8988T (cell line): ENCODE results near the gene NEDD4.
A peak's percentile ranks its signal among the peaks of the same experiment; 100 is the strongest.
"Not testable (repeated sequence)": the region's sequence is repeated elsewhere in the genome, so short reads cannot be mapped to it uniquely, and the experiment has no call there.

Experiments used
- DNase-seq: peaks from one replicate; pipeline ENCODE4 v3.0.0; 2011

Gene NEDD4

DNA sequence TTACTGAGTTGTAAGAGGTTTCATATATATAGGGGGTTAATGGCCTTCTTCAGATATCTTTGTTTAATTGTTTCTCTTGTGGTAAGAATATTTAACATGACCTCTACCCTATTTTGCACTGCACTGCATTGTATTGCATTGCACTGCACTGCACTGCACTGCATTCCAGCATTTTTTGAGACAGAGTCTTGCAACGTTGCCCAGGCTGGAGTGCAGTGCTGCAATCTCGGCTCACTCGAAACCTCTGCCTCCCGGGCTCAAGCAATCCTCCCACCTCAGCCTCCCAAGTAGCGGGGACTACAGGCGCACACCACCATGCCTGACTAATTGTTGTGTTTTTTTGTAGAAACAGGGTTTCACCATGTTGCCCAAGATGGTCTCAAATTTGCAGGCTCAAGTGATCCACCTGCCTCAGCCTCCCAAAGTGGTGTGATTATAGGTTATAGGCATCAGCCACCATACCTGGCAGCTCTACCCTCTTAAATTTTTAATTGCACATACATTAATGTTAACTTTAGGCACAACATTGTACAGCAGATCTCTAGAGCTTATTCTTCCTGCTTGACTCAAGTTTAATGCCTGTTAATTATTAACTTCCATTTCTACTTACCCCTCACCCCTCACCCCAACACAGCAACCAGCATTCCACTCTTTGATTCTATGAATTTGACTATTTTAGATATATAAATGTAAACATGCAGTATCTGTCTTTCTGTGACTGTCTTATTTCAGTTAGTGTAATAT is 38.4 kb downstream of the NEDD4 start:
- DNase-seq, result no peak

GRCh38 chr15:55952501-55953274 is 40.7 kb downstream of the NEDD4 start:
- DNase-seq, result not testable (repeated sequence)

- DNase-seq, result not testable (repeated sequence)
These were observed 48.8 kb downstream of the NEDD4 start for GRCh38 chr15:55944606-55945005.

- no peak for DNase-seq
These were observed 51.1 kb downstream of the NEDD4 start for GRCh38 chr15:55942332-55942731.

DNA sequence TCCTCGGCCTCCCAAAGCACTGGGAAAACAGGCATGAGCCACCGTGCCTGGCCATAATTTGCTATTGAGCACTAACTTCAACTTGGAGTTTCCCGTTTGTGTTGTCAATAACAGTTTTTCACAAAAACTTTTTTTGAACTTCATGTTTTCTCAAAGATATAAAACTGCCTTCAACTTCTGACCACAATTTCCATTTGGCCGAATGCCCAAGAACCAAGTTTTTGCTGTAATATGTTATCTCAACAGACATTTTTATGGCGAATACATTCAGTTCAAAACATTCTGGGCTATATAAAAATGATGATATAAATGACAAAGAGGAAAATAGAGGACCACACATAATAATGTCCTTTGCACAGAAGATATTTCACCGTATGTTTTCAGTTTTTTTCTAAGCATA is 56.4 kb downstream of the NEDD4 start:
- no peak for DNase-seq

DNA sequence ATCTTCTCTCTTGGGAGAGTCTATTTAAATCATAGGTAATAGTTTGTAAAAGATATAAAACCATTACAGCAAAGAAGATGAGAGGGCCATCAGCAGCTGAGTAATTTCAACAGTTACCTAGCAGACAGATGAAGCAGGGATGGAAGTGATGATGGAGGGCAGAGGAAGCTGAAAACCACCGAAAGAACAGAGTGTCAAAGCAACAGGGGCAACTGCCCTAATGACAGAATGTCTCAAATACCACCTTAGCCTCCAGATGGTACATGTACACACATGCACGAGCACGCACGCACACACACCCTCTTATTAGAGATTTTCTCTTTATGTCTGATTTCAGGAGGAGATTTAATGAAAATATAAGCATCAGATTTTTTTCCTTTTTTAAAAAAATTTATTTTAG is 64.5 kb downstream of the NEDD4 start:
- no peak for DNase-seq

DNA sequence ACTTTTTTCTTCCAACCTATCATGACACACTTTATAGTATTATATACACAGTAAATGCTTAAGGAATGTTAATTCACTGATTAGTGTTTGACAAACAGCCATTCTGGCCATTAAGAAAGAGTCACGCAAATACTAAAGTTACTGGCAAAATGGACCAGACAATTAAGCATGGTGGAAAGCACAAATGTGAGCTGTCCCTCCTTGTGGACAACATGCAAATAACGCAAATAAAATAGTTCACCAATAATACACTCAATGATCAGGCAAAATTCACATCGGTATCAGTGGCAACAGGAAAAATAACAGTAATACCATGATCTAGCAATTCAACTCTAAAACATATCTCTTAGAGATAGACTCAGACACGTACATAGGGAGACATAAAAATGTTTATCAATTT is 71.7 kb downstream of the NEDD4 start:
- no peak for DNase-seq

GRCh38 chr15:55917881-55918296 is 75.5 kb downstream of the NEDD4 start:
- DNase-seq, result no peak

DNA sequence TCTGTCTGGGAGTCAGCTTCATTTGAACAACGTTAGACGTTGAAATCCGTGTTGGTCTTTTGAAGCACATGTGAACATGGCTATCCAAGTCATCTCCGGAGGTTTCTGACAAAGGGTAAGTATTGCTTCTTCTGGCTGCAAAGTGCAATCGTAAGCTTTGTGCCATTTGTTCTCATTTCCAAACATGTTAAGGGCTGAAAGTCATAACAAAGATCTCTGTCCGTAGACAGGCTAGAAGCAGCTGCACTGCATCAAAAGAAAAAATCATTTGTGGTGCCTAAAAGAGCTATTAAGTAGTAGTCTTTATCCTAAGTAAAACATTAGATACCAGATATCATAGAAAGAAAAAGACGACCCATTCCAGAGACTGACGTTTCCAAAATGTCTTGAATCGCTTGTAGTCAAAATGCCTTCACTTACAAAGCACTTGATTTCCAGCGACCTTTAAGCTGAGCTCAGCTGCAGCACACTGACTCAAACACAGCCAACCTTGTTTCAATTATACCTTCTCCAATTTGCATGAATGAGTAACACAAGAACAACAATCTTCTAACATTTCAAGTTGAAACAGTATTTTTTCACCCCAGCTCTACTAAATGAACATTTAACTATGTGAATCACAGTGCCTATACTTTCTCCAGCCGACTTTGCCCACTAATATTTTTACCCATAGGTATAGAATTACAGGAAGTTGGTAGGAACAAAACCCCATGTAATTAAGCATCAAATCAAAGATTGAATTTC is 76.6 kb downstream of the NEDD4 start:
- no peak for DNase-seq

GRCh38 chr15:55915876-55916567 is 77.4 kb downstream of the NEDD4 start:
- no peak for DNase-seq

DNA sequence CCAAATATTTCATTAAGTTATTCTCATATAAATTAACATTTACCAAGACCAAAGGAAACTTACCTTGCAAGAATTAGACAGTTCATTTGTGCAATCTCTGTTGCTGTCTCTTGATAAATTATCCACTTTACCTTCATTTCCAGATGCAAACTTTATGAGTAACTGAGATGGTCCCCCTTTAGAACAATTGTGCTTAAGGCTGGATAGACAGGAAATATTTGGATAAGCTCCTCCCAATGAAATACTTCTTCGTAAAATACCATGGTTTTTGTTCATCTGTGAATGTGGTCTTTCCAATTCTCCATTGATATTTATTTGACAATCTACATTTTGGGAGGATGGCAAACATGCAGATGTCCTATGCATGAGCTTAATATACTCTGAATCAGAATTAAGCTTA is 78.2 kb downstream of the NEDD4 start:
- no peak for DNase-seq

GRCh38 chr15:55914446-55914845 is 79.0 kb downstream of the NEDD4 start:
- no peak for DNase-seq

GRCh38 chr15:55912982-55913381 is 80.4 kb downstream of the NEDD4 start:
- no peak for DNase-seq

DNA sequence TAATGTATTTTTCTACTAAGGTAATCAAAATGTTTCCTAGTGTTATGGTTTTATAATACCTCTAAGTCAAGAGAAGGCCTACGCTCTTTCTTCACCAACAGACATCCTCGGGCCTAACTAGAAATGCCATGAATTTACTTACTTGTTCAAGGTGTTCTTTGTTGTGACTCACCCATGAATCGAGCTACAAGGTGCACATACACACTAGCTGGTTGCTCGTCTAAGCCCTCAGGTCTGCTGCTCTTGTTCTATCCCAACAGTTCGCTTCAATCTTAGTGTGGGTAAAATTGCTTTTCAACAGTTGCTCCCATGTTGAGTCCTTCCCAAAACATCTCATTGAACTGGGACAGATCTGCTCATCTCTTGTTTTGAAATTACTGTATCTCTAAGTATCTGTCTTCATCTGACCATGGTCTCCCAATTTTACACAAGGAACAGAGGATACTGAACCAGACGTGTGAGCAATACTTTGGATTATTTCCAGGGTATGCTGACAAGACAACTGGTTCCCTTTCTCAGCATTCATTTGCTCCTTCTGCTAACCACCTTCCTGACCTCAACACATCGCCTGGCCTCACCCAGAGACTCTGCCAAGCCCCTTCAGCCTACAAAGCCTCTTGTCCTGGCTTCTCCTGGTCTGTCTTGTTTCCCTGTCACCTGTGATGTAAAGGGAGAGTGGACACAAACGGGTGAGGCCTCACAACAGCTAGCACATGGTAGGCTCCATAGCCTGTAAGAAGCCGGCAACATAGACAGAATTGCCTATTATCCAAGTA is 84.2 kb downstream of the NEDD4 start:
- DNase-seq, result no peak

- peak; percentile 15 for DNase-seq
These were observed 85.6 kb downstream of the NEDD4 start for GRCh38 chr15:55907797-55908196.

DNA sequence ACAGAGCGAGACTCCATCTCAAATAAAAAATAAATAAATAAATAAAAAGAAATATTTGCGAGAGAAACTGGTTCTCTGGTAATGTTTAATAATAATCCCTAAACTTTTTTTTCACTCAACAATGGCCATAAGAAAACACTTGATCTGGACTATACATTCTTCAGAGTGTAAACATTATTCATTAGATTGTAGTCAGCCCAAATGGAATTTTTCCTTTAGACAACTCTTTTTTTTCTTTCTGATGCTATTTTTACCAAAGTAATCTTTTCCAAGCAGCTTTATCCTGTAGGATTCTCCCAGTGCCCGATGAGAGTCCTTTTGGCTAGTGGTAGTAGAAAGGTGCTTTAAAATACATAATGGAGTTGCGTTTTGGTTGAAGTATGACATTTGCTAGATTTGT is 90.4 kb downstream of the NEDD4 start:
- DNase-seq, result no peak

DNA sequence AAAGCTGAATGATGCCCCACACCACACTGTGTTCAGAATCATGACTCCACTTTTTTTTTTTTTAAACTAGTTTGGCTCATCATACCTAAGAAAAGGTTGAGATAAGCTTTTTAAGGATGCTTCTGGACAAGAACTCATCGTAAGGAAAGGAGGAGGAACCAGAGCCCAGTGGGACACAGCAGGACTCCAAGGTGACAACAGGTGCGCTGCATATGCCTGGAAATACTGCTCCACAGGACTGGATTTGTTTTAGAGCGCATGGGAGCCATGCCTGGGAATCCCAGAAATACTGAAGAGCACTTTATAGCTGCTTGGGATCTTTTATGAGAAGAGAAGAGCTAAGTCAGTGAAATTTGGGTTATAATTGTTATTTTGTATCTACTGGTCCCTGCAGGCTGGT is 93.4 kb downstream of the NEDD4 start:
- no peak for DNase-seq

DNA sequence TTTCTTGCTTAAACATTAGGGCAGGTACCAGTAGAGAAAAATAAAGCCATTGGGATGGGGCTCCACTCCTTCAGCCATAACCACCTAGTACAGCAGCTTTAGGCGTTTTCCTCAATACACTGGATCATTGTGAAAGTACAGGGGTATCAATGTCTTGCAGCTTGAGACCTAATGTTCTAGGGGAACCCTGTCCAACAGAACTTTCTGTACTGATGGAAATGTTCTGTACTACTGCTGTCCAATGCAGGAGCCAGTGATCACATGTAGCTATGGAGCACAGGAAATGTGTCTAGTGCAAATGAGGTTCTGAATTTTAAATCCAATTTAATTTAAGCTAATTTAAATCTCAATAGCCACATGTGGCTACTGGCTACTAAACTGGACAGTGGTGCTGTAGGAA is 93.9 kb downstream of the NEDD4 start:
- no peak for DNase-seq

DNA sequence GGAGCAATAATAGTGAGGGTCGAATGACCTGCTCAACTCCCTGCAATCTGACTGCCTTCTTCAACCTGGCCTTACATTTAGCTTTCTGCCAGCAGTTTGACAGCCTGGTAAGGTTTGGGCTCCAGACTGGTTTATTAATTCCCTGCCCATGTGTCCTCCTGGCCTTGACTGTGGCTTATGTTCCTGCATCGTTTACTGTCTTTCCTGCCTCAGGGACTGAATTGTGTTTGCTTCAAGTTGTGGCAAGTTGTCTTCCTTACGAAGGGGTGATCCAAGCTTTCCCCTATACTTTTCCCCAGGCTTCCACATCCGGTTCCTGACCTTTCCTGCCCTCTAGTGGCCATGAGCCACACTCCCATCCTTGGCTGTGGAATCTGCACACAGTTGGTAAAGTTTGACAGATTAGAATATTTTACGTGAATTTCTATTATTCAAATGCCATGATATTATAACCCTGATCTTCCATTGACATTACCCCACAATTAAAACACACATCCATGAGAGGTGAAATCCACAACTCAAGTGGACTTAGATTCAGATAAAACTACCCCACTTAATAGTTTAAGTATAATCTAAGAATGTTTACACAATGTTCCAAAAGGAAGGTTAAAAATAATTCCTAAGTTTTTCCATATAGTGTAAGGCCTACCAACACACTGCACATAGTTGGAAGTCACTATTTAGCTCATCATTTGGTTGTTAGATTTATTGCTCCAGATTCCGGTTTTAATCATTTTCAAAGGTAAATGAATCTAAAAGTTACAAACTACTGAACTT is 95.7 kb downstream of the NEDD4 start:
- peak; percentile 13 for DNase-seq

GRCh38 chr15:55894399-55894965 is 98.9 kb downstream of the NEDD4 start:
- DNase-seq, result no peak

- DNase-seq, result no peak
These were observed 99.6 kb downstream of the NEDD4 start for GRCh38 chr15:55893852-55894251.
